Activated gamma-delta T cell treated with Interleukin-2 at 50 U/mL for 16 hours (primary cell): Measurements from ENCODE around the gene PHF14.
A peak's percentile ranks its signal among the peaks of the same experiment; 100 is the strongest.

Source experiments
- DNase-seq: peaks from one replicate; pipeline ENCODE4 v3.0.0-alpha.2; 2020

Gene PHF14

DNA sequence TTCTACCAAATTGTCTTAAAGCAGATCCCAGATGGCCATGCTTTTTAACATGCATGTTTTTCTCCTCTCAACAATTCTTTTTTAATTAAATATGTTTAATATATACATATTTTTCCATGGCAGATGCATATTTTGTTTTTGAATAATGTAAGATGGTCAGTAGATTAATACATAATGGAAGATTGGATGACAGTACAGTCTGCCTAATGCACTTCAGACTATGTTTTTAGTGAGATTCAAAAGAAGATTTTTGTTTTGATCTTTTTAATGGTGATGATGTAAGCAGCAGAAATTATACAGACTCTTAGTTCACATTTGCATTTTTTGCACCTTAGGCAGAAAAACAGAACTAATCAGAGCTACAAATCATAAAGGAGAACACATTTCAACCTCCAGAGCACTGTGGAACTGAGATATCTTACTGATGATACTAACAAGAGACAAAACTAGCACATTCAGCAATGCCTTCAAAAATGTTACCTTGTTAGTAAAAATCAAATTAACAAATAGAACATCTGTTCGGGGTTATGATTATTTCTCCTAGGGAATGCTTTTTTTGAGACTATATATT lies 203.4 kb downstream of the PHF14 start:
- no peak for DNase-seq

DNA sequence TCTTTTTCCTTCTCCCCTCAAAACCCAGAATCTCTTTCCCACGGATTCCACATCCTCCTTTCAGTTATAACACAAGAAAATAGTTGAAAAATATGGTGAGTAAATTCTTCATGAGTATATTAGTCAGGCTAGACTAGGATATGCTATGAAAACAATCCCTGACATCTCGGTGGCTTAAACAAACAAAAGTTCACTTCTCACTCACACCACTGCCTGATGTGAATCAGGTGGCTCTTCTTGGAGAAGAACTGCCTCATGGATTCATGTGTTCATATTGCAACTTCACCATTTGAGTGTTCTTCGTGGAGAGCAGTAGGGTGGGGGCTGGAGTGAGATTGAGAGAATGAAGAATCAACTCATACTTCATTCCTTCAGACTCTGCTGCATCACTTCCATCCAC lies 204.1 kb downstream of the PHF14 start:
- DNase-seq = no peak

DNA sequence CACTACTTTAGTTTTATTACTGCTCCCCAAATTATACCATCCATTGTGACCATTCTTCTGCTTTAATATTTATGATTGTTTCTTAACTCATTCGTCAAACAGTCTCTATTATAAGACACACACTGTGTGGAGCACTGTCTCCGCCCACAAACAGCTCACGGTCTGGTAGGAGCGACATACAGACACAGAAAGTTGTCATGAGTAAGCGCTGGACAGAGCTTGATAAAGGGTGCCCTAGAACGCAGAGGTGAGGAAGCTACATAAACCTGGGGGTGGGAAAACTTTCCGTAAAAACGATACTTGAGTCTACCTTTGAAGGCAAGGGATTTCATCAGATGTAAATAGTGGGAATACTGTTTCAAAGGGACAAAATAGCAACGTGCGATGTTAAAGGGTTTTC lies 207.9 kb downstream of the PHF14 start:
- no peak for DNase-seq

DNA sequence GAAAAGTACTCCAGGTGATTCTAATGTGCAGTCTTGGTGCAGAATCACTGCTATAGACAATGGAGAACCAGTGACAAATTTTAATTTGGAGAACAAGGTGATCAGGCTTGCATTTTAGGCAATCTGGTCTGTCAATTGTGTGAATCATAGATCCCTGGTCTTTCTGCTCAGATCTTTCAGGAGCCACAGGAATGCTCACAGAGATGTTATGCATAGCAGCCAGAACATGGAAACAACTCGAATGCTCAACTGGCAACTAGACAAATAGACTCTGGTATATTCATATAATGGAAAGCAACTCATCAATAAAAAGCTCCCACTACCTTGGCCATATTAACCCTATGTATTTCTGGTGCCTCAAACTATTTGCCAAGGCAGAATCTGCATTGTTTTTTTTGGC lies 209.1 kb downstream of the PHF14 start:
- DNase-seq = no peak

DNA sequence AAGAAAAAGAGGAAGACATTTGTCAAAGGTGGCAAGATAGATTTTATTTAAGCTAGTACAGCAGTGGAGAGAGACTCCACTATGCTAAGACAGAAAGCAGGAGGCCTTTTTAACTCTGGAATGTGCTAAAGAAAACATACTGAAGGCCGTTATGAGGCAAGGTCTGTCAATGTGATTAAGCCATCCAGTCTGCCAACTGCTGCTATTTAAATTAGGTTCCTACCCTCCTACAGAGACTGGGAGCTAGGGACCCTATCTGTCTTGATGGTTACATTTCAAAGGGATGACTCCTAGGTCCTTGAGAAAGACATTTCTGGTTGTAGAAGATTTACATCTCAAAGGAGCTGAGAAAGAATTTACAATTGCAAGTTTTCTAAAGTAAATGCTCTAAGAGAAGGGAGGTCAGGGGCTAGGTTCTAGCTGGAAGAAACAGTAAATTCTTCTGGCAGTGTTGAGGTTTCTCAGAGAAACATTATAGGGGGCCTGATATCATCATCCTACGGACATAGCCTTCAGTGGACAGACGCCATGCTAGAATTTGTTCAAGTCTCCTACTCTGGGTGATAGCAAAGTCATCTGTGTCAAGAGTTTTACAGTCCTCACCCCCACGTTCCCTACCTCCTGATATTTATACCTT lies 211.6 kb downstream of the PHF14 start:
- no peak for DNase-seq

DNA sequence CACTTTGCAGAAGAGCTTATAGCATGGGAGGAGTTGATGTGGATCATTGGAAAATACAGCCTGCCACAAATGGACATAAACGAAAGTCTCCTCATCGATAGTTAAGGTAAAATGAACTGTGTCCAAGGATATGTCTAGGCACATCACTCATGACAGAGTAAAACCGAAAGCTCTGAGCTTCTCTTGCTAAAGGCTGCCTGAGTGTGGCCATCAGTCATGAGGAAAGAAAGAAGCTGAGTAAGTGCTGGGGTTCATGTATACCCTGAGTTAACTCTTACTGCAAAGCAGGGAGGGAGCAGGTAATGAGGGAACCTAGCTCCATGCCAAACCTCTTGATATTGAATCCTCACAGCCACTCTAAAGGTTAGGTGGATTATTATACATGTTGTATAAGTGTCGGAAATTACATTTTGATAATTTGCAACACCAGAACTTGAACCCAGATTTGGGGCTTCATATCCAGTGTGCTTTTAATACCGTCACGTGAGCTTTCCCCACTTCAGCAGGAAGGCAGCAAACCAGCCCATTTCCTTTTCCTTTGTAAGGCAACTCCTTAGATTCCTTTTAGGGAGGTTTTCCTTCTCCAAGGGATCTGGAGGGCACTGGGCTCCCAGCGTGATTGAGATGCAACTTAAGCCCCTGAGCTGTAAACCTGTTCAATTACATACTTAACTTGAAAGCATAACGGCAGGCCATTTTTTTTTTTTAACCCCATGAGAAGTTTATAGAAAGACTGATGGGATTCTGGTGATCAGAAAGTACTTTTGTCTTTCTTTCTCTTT lies 215.0 kb downstream of the PHF14 start:
- DNase-seq = no peak

DNA sequence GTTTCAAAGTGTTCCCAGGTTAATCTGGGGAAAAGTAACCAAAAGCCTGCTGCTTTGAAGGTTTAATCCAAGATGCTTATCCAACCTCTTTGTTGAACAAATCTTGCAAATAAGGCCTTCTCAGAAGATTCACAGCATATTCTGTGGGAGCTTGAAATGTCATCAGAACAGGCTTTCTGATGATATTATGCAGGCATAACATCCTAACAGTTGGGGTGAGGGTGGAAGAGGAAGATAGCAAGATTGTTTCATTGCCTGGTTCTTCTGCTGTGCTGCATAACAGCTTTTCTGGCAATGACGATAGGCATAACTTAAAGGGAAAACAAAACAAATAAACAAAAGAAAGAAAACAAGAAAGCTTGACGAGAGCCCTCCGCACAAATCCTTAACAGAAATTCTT lies 217.4 kb downstream of the PHF14 start:
- no peak for DNase-seq

DNA sequence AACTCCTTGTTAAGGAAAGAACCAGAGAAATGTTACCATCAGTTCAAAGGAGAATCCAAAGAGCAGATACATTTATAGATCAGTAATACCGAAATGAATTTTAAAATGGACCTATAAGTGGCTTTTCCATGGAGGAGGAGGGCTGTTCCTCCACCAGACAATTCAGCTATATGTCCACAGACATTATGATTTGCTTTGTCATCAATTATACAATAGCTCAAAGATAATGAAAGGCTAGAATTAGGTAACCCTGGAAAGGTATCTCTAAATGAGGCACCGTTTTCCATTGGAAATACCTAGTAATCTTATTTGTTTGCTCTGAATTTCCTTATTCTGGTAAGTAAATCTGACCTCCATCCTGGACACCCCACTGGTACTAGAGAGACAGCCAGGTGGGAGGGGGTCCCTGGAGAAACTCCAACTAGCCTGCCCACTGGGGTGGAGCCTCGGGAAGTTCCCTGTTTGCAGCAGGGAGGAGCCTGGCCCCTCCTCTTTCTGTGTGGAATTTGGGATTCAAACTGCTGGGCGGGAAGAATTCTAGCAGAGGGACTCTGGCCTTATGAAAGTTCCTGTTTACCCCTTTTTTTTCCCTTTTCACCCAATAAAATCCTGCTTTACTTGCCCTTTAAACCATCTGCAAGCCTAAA lies 218.0 kb downstream of the PHF14 start:
- DNase-seq = no peak

DNA sequence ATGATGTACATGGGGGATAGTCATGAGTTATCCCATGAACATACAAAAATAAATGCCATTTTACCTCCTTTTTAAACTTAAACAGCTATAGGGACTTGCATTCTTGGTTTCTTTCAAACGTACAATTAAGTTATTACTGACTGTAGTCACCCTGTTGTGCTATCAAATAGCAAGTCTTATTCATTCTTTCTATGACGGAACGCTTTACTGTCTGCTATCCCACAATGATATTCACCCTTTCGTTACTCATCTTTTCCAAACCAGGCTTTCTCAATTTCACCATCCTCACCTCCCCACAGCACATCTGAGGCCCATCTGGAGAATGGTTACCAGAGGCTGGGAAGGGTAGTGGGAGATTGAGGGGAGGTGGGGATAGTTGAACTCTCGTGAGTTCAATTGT lies 218.8 kb downstream of the PHF14 start:
- no peak for DNase-seq

DNA sequence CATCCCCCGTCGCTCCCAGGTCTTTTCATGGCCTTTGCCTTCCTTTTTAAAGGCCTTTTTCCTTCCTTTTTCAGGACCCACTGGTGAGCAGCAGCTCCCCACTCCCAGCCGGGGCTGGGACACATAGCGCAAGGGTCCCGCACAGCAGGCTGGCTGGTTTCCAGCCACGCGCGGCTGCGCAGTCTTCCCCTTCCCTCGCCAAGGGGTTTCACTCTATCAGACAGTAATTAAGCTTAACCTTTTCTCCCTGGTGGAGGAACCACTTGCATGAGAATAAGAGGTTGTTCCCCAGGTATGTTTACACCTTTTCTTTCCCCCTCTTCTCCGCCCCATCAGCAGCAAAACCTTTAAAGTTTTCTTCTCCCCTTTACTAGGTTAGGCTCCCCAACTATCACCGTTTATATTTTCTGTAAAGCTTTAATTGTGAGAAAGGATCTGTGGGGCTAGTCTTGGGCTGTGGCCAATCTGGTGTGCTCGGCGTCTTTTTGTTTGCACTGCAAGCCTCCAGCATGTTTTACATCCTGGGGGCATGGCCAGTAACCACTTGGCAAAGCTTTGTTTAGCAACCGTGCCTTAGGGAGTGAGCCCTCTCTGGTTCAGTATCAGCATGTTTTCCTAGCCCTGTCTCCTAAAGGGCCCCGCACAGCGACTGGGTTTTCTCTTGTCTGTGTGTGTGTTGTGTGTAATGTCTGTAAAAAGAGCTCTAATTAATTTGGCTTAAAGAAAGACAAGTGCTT lies 219.6 kb downstream of the PHF14 start:
- no peak for DNase-seq

DNA sequence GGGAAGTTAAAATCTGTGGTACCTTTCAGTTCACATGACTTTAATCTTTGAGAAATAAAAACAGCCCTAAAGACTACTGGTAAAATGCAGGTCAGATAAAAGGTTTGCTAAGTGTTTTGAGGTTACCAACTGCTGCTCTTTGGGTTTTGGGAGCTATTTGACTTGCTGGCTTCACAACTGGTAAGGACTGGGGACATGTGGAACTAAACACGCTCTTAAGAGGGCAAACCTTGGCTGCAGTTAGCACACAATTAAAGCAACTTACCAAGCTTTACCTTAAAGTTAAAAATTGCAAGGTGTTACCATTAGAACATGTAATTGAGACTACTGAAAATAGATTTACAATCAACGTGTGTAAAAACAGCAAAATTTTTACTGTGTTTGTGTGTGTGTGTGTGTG lies 220.2 kb downstream of the PHF14 start:
- no peak for DNase-seq

DNA sequence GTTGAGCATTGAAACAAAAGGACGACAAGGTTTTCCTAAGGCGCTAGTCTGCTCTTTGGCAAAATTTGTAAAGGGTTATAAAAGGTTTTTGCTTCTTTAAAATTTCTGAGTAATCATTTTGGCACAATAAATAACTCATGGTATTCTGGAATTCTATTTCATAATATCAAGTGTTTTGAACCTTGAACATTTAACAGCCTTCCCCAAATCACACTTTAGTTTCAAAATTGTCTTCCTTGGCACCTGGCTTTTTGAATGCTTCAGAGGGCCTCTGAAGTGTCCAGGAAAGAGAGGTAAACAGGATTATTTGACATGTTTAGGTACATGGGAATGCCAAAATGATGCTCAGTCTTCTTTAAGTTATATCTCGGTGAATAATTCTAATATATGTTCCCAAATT lies 220.8 kb downstream of the PHF14 start:
- no peak for DNase-seq

DNA sequence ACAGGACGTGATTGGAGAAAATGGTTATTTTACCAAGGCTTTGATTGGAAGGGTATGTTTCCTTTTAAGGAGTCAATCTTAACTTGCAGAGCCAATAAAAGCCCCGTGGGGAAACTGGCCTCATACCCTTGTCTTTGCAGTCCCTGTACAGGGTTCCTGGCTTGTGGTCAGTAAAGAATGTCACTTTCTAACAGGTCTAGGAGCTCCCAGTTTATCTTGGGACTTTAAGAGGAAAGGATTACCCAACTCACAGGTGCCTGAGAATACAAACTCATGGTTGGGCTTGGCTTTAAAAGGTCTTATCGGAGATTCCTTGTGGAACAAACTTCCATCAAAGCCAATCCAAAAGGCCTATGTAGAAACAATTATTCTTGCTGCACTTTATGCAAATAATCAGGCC lies 221.8 kb downstream of the PHF14 start:
- no peak for DNase-seq

DNA sequence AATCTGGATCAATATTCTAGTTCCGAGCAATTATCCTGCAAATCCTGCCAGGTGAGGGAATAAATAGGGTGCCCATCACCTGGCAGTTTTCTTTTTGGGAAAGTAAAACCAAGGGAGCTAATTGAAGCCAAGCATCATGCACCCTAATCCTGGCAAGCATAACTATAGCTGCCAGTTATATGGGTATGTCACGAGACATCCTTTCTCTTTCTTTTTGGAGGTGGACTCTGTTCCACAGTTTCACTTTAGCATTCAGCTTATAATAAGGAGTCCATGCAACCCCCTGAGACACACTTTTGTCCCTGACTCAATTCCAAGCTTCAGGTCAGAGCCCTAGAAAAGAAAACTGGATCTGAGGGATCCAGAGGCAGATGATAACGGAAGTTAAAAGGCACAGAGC lies 222.5 kb downstream of the PHF14 start:
- DNase-seq = no peak

DNA sequence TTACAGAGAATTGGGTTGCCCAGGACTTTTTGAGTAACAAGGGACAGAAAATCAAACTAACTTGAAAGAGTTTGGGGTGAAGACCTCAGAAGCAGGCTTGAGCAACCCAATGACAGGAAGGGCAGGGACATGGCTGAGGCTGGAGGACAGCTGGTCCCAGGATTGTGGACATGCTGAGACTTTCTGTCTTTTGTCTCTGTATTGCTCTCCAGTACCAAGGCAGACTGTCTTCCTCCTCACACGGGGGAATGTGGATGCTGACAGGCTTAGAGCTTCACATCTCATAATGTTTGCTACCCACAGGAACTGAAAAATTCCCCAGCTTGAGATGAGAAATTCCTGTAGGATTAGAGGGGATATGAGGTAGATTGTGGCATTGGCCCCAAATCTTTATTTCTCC lies 229.6 kb downstream of the PHF14 start:
- no peak for DNase-seq

DNA sequence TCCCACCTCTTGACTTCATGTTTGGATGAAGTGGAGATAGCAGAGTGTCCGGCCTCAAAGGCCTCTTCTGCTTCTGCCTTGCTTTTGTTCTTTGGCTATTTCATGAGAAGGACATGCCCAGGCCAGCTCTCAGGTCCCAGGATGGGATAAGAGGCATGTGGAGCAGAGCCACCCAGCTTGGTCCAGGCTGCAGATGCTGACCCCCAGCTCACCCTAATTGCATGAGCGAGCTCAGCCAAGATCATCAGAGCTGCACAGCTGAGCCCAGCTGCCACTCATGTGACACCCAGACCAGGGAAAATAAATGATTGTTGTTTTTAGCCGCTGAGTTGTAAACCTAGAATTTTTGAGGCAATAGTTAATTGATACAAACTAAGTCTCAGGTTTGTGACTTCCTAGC lies 230.0 kb downstream of the PHF14 start:
- no peak for DNase-seq

DNA sequence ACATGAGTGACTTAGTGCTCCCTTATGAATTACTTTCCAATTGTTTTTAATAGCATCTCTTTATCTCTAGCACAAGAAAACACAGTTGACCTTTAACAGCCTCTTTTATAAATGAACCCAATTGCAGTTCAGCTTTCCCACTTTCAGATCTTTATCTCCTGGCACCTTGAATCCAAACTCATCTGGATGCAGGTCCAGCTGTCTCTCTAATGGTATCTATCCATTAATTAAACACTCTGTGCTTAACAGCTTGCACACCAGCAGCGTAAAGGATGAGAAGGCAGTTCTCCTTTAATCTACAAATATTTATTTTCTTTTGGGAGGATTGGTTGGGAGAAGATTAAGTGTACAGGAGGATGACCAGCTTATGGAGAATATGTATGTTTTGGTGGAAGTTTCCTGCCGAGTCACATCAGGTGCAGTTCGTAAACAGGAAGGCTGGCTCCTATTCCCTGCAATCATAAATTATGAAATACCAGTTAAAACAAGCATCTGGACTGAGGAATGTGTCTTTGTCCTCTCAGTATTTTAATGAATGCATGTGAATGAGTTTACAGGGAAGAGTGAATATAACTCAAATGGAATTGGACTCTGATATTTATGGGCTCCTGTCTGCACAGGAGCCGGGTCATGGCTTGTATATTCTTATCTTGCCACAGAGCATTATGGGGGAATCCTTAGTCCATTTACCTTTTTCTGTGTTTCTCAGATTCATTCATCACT lies 232.7 kb downstream of the PHF14 start:
- no peak for DNase-seq

DNA sequence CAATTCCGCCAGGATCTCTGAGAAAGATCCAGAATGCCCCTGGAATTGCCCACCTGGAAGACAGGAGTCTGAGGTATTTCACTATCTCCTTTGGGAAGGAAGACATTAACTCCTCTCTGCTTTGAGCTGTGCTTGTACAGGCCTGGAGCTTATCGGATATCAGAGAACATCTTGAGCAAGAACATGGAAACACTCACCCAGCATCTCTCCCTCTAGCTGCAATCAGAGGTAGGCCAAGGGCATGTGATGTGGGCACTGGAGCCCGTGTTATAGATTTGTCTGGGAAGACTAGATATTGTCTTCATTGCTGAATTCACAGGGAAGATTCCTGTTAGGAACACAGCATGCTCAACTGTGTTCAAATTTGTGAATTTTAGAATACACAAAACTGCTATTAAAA lies 233.9 kb downstream of the PHF14 start:
- DNase-seq = no peak

DNA sequence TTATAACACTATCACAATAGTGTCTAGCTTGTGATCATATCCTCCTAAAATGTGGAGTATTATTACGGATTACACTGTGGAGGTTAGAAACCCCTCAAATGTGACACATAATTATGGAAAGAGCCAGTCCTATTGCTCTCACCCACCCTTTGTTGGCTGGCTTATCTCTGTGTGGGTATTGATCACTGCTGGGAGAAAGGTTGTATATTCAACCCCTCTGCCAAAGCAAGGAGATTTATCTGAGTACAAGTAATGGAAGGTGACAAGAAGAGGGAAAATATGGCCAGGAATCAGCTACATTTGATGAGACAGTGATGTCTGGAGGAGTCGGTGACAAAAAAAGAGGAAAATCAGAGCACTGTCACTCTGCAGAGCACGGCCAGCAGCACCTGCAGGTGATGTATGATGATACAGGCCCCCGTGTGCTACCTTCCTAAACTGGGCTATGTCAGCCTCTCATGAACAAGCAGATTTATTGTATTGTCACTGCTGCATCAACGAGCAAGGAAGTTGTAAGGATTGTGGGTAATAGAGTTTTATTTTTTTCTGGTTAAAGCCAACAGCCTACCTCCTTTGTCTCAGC lies 235.3 kb downstream of the PHF14 start:
- no peak for DNase-seq

DNA sequence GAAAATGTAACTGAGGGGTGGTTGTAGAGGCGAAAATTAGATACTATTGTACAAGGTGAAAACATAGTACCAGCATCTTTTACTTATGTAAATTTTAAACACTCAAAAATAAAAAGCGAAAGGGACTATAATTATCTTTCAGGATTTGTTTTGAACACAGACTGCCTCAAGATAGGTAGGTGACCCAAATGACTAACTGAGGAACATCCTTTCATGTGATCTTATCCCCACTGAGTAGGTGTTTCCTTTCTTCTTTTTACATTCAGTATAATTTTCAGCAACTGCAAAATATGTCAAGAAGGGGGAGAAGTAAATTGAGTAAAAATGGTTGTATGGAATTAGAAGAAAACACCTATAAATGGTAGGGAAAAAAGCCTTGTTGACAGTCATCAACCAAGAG lies 236.7 kb downstream of the PHF14 start:
- DNase-seq = no peak

DNA sequence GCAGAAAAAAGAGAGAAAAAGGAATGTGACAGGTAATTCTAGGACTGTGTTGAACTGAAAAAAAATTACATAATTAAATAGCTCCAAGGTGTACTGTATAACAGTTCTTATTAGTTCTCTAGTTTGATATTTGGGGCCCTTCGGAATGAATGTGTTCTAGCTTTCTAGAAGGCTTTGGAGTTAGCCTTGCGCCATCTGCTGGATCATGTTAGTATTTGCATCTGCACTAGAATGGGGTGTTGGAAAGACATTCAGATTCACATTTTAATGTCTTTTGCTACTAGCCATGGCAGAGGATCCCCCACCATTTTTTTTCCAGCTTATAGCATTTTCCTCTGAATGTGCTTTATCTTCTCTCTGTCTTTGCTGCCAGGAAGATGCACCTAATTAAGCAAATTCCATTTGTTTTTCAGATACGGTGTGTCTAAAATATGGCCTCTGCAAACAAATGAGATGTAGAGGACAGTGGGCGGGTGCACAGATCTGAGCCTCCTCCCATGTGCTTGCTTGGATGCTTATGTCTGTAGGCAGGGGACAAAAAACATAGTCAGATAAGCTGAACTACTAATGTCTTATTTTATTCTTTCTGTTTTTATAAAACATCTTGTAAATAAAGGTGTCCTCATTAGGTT lies 238.5 kb downstream of the PHF14 start:
- peak; percentile 40 for DNase-seq

DNA sequence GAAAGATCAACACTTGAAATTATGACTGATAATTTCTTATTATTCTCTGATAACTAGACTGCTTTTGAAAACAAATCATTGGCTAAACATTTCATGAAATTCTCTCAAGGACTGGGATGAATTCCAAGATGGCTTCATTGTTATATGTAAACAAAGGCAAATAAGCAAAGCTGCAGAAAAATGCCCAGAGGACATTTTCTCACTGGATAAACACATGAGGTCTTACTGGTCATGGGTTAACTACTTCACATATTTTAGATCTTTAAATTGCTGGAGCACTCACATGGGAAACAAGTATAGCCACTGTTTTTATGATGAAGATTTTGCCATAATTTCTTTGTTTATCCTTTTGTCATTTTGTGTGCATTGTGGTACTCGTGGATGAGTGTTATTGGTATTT lies 239.1 kb downstream of the PHF14 start:
- DNase-seq = no peak
